ENCODE data around the gene TMEM161A.

- TF ChIP-seq CTCF (IDR thresholded peaks at IDR 0.05) = no peak
- TF ChIP-seq POLR2A (IDR thresholded peaks at IDR 0.05) = no peak
These were observed 17.4 kb upstream of the TMEM161A start for GRCh38 chr19:19155495-19156219.

Data from heart left ventricle (tissue), 13 donors.